Measurements from ENCODE around the gene C15orf62. TPM values are rescaled to one million over a fixed set of nuclear protein-coding genes. Genes with fewer than 3 reads are reported as not detected.

C15orf62 gene
- total and polyA plus RNA-seq, 2 experiments from 2014 or later = 0.28 TPM; not detected in 1

- Histone ChIP-seq H3K4me1 (ENCODE audit: insufficient read depth) (0 out of 2 replicates have a peak, but pooled peaks cover 6% of the 10 kb centered on the region), H3K79me2 (ENCODE audit: insufficient read depth) (no peaks in the 10 kb centered on the region), H2AFZ (no peak overlapping the region), H3K9me3 (ENCODE audit: low read depth) (no peaks in the 10 kb centered on the region), H3K27ac (no peak overlapping the region), H3K27me3 (replicated peaks; ENCODE audit: insufficient read depth) (no peaks in the 10 kb centered on the region), H3K9ac (no peak overlapping the region), H3K9me2 (ENCODE audit: insufficient read depth) (no peaks in the 10 kb centered on the region), H3K4me3 (no peak overlapping the region), H4K20me1 (ENCODE audit: insufficient read depth) (no peaks in the 10 kb centered on the region), H3K36me3 (ENCODE audit: low read depth) (peaks cover 6% of the 10 kb centered on the region; the same call in 1 of the 2 replicates), H3F3A (ENCODE audit: insufficient read depth) (peaks cover 14% of the 10 kb centered on the region; the same call in 1 of the 2 replicates), H3K4me2 (ENCODE audit: unreplicated experiment) (no peak overlapping the region)
- in situ Hi-C loops (cut with MboI) = no loop called here
- DNase-seq = no peak
- TF ChIP-seq EZH2 (IDR thresholded peaks at IDR 0.05; ENCODE audit: insufficient read depth, poor library complexity, severe bottlenecking) (no peak), EZH2phosphoT487 (IDR thresholded peaks at IDR 0.05; ENCODE audit: insufficient read depth, low read depth) (no peak)
- WGBS, 2 experiments (ENCODE audit: low coverage in 1 of 2, low lambda C conversion rate in 2 of 2, missing lambda C conversion rate in 2 of 2) = 85% methylated on average over 2 of the region's 2 CpGs
Observed at GRCh38 chr15:40723919-40724318, 45.9 kb upstream of the C15orf62 start.

GRCh38 chr15:40731034-40731433, 38.7 kb upstream of the C15orf62 start:
- Histone ChIP-seq H3K4me1 (ENCODE audit: insufficient read depth) (no peaks in the 10 kb centered on the region), H3K27ac (no peak overlapping the region), H2AFZ (no peak overlapping the region), H3K27me3 (replicated peaks; ENCODE audit: insufficient read depth) (no peaks in the 10 kb centered on the region), H3K9me3 (ENCODE audit: low read depth) (no peaks in the 10 kb centered on the region), H4K20me1 (ENCODE audit: insufficient read depth) (no peaks in the 10 kb centered on the region), H3K36me3 (ENCODE audit: low read depth) (peaks cover 26% of the 10 kb centered on the region), H3K4me2 (ENCODE audit: unreplicated experiment) (no peak overlapping the region), H3K9me2 (ENCODE audit: insufficient read depth) (no peaks in the 10 kb centered on the region), H3K9ac (no peak overlapping the region), H3K4me3 (no peak overlapping the region), H3F3A (ENCODE audit: insufficient read depth) (0 out of 2 replicates have a peak, but pooled peaks cover 3% of the 10 kb centered on the region), H3K79me2 (ENCODE audit: insufficient read depth) (no peaks in the 10 kb centered on the region)
- DNase-seq = no peak
- in situ Hi-C loops (cut with MboI) = no loop called here
- TF ChIP-seq EZH2 (IDR thresholded peaks at IDR 0.05; ENCODE audit: insufficient read depth, poor library complexity, severe bottlenecking) (no peak), EZH2phosphoT487 (IDR thresholded peaks at IDR 0.05; ENCODE audit: insufficient read depth, low read depth) (no peak)
- WGBS, 2 experiments (ENCODE audit: low coverage in 1 of 2, low lambda C conversion rate in 2 of 2, missing lambda C conversion rate in 2 of 2) = 84 to 89% methylated on average over 3 of the region's 3 CpGs

GRCh38 chr15:40736575-40736974, 33.2 kb upstream of the C15orf62 start:
- Histone ChIP-seq H3K9me2 (ENCODE audit: insufficient read depth) (no peaks in the 10 kb centered on the region), H3K4me1 (ENCODE audit: insufficient read depth) (no peaks in the 10 kb centered on the region), H3K9me3 (ENCODE audit: low read depth) (no peaks in the 10 kb centered on the region), H3F3A (ENCODE audit: insufficient read depth) (0 out of 2 replicates have a peak, but pooled peaks cover 3% of the 10 kb centered on the region), H4K20me1 (ENCODE audit: insufficient read depth) (no peaks in the 10 kb centered on the region), H3K9ac (no peak overlapping the region), H3K4me3 (no peak overlapping the region), H3K36me3 (ENCODE audit: low read depth) (peaks cover 38% of the 10 kb centered on the region), H3K27me3 (replicated peaks; ENCODE audit: insufficient read depth) (no peaks in the 10 kb centered on the region), H2AFZ (no peak overlapping the region), H3K27ac (no peak overlapping the region), H3K4me2 (ENCODE audit: unreplicated experiment) (no peak overlapping the region), H3K79me2 (ENCODE audit: insufficient read depth) (no peaks in the 10 kb centered on the region)
- TF ChIP-seq EZH2 (IDR thresholded peaks at IDR 0.05; ENCODE audit: insufficient read depth, poor library complexity, severe bottlenecking) (no peak), EZH2phosphoT487 (IDR thresholded peaks at IDR 0.05; ENCODE audit: insufficient read depth, low read depth) (no peak)
- no peak for DNase-seq
- WGBS, 2 experiments (ENCODE audit: low coverage in 1 of 2, low lambda C conversion rate in 2 of 2, missing lambda C conversion rate in 2 of 2) = 91 to 93% methylated on average over 4 of the region's 4 CpGs
- in situ Hi-C loops (cut with MboI) = no loop called here

GRCh38 chr15:40737048-40737447, 32.7 kb upstream of the C15orf62 start:
- Histone ChIP-seq H3K9me2 (ENCODE audit: insufficient read depth) (no peaks in the 10 kb centered on the region), H3K27ac (no peak overlapping the region), H2AFZ (no peak overlapping the region), H3K36me3 (ENCODE audit: low read depth) (peaks cover 35% of the 10 kb centered on the region), H3F3A (ENCODE audit: insufficient read depth) (no peaks in the 10 kb centered on the region), H3K79me2 (ENCODE audit: insufficient read depth) (no peaks in the 10 kb centered on the region), H3K9ac (no peak overlapping the region), H3K4me2 (ENCODE audit: unreplicated experiment) (no peak overlapping the region), H3K27me3 (replicated peaks; ENCODE audit: insufficient read depth) (no peaks in the 10 kb centered on the region), H3K4me1 (ENCODE audit: insufficient read depth) (no peaks in the 10 kb centered on the region), H4K20me1 (ENCODE audit: insufficient read depth) (no peaks in the 10 kb centered on the region), H3K4me3 (no peak overlapping the region), H3K9me3 (ENCODE audit: low read depth) (no peaks in the 10 kb centered on the region)
- TF ChIP-seq EZH2 (IDR thresholded peaks at IDR 0.05; ENCODE audit: insufficient read depth, poor library complexity, severe bottlenecking) (no peak), EZH2phosphoT487 (IDR thresholded peaks at IDR 0.05; ENCODE audit: insufficient read depth, low read depth) (no peak)
- in situ Hi-C loops (cut with MboI) = no loop called here
- DNase-seq = no peak
- WGBS, 2 experiments (ENCODE audit: low coverage in 1 of 2, low lambda C conversion rate in 2 of 2, missing lambda C conversion rate in 2 of 2) = 68 to 75% methylated on average over 3 of the region's 3 CpGs

- Histone ChIP-seq H2AFZ (no peak overlapping the region), H3F3A (ENCODE audit: insufficient read depth) (peaks cover 17% of the 10 kb centered on the region; the same call in 1 of the 2 replicates), H3K4me1 (ENCODE audit: insufficient read depth) (peaks cover 15% of the 10 kb centered on the region), H3K4me3 (no peak overlapping the region), H4K20me1 (ENCODE audit: insufficient read depth) (no peaks in the 10 kb centered on the region), H3K36me3 (ENCODE audit: low read depth) (peaks cover 37% of the 10 kb centered on the region), H3K4me2 (ENCODE audit: unreplicated experiment) (no peak overlapping the region), H3K9me3 (ENCODE audit: low read depth) (no peaks in the 10 kb centered on the region), H3K9me2 (ENCODE audit: insufficient read depth) (no peaks in the 10 kb centered on the region), H3K9ac (no peak overlapping the region), H3K27ac (no peak overlapping the region), H3K79me2 (ENCODE audit: insufficient read depth) (no peaks in the 10 kb centered on the region), H3K27me3 (replicated peaks; ENCODE audit: insufficient read depth) (no peaks in the 10 kb centered on the region)
- DNase-seq = no peak
- TF ChIP-seq EZH2 (IDR thresholded peaks at IDR 0.05; ENCODE audit: insufficient read depth, poor library complexity, severe bottlenecking) (no peak), EZH2phosphoT487 (IDR thresholded peaks at IDR 0.05; ENCODE audit: insufficient read depth, low read depth) (no peak)
- 84 to 92% methylated on average over 2 of the region's 2 CpGs for WGBS, 2 experiments (ENCODE audit: low coverage in 1 of 2, low lambda C conversion rate in 2 of 2, missing lambda C conversion rate in 2 of 2)
- in situ Hi-C loops (cut with MboI) = no loop called here
Observed at GRCh38 chr15:40739047-40739446, 30.7 kb upstream of the C15orf62 start.
